Measurements from ENCODE around the gene PHKA1. TPM values are rescaled to one million over a fixed set of nuclear protein-coding genes. Genes with fewer than 3 reads are reported as not detected.
A peak's percentile ranks its signal among the peaks of the same experiment; 100 is the strongest.
"Not testable (repeated sequence)": the region's sequence is repeated elsewhere in the genome, so short reads cannot be mapped to it uniquely, and the experiment has no call there.

The PHKA1 gene
- total RNA-seq, 2 donors from 2014 or later = 6.7 to 10.2 TPM

DNA sequence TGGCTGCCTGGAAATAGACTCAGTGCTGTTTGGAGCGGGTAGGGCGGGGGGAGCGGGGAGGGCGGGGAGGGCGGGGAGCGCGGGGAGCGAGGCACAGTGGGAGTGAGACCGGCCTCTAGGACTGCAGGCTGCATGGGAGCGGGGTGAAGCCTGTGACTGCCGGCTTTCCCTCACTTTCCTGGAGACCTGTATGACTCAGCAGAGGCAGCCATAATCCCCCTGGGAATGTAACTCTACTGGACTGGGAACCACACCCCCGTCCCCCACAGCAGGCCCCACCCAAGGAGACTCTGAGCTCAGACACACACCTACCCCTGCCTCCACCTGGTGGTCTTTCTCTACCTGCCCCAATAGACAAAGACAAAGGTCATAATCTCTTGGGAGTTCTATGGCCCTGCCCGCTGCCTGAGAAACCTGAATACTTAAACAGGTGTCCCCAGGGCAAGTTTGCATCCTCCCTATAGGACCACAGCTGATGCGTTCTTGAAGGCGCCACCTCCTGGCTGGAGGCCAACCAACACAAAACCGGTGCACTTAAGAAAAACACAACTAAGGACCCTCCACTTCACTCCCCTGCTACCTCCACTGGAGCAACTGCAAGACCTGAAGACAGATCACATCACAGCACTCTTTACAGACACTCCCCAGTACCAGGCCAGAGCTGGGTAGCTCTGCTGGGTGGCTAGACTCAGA, 159.5 kb downstream of the PHKA1 start:
- Histone ChIP-seq H3K4me1 (ENCODE audit: control insufficient read depth, insufficient read depth, low read length) (no peaks in the 10 kb centered on the region), H3K27me3 (ENCODE audit: control insufficient read depth, insufficient read depth, low read length, poor library complexity, severe bottlenecking) (no peaks in the 10 kb centered on the region), H3K4me3 (ENCODE audit: low read length) (peak overlapping the region; percentile 55), H3K9ac (ENCODE audit: extremely low read depth, low read length, poor library complexity, severe bottlenecking) (no peak overlapping the region), H3K9me3 (ENCODE audit: control insufficient read depth, low read length) (no peaks in the 10 kb centered on the region), H3K27ac (ENCODE audit: low read depth, low read length) (no peak overlapping the region), H3K36me3 (ENCODE audit: control insufficient read depth, insufficient read depth, low read length) (no peaks in the 10 kb centered on the region)
- Mint-ChIP-seq H3K9me3 (peaks cover 47% of the 10 kb centered on the region), H3K27me3 (ENCODE audit: insufficient read depth) (no peaks in the 10 kb centered on the region), H3K4me1 (peaks cover 7% of the 10 kb centered on the region), H3K27ac (peak overlapping the region; percentile 93), H3K4me3 (peak overlapping the region; percentile 52), H3K36me3 (ENCODE audit: low read depth) (peaks cover 18% of the 10 kb centered on the region)
- peak; percentile 92 for DNase-seq
- WGBS, 2 experiments (ENCODE audit: insufficient coverage in 1 of 2, insufficient read length in 1 of 2) = 11% methylated on average over 8 of the region's 16 CpGs; no CpG with 5 or more reads in 1 of the 2 experiments
- TF ChIP-seq, protein P1, sequence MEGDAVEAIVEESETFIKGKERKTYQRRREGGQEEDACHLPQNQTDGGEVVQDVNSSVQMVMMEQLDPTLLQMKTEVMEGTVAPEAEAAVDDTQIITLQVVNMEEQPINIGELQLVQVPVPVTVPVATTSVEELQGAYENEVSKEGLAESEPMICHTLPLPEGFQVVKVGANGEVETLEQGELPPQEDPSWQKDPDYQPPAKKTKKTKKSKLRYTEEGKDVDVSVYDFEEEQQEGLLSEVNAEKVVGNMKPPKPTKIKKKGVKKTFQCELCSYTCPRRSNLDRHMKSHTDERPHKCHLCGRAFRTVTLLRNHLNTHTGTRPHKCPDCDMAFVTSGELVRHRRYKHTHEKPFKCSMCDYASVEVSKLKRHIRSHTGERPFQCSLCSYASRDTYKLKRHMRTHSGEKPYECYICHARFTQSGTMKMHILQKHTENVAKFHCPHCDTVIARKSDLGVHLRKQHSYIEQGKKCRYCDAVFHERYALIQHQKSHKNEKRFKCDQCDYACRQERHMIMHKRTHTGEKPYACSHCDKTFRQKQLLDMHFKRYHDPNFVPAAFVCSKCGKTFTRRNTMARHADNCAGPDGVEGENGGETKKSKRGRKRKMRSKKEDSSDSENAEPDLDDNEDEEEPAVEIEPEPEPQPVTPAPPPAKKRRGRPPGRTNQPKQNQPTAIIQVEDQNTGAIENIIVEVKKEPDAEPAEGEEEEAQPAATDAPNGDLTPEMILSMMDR (conservative IDR thresholded peaks at IDR 0.05) = peak; percentile 68

DNA sequence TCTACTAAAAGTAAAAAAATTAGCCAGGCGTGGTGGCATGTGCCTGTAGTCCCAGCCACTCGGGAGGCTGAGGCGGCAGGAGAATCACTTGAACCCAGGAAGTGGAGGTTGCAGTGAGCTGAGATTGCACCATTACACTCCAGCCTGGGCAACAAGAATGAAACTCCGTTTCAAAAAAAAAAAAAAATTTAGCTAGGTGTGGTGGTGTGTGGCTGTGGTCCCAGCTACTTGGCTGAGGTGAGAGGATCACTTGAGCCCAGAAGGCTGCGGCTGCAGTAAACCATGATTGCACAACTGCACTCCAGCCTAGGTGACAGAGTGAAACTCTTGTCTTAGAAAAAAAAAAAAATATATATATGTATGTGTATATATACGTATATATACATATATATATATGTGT, 161.7 kb downstream of the PHKA1 start:
- Mint-ChIP-seq H3K36me3 (ENCODE audit: low read depth) (peaks cover 10% of the 10 kb centered on the region), H3K4me1 (peaks cover 11% of the 10 kb centered on the region), H3K9me3 (peaks cover 41% of the 10 kb centered on the region)
- not testable (repeated sequence) for H3K4me3 Mint-ChIP-seq; H3K27ac ChIP-seq (ENCODE audit: low read depth, low read length); H3K4me1 ChIP-seq (ENCODE audit: control insufficient read depth, insufficient read depth, low read length); H3K27me3 ChIP-seq (ENCODE audit: control insufficient read depth, insufficient read depth, low read length, poor library complexity, severe bottlenecking); H3K9me3 ChIP-seq (ENCODE audit: control insufficient read depth, low read length); H3K4me3 ChIP-seq (ENCODE audit: low read length); H3K27me3 Mint-ChIP-seq (ENCODE audit: insufficient read depth); H3K27ac Mint-ChIP-seq; H3K9ac ChIP-seq (ENCODE audit: extremely low read depth, low read length, poor library complexity, severe bottlenecking); H3K36me3 ChIP-seq (ENCODE audit: control insufficient read depth, insufficient read depth, low read length); DNase-seq
- 93 to 96% methylated on average over 3 to 4 of the region's 6 CpGs for WGBS, 2 experiments (ENCODE audit: insufficient coverage in 1 of 2, insufficient read length in 1 of 2)

DNA sequence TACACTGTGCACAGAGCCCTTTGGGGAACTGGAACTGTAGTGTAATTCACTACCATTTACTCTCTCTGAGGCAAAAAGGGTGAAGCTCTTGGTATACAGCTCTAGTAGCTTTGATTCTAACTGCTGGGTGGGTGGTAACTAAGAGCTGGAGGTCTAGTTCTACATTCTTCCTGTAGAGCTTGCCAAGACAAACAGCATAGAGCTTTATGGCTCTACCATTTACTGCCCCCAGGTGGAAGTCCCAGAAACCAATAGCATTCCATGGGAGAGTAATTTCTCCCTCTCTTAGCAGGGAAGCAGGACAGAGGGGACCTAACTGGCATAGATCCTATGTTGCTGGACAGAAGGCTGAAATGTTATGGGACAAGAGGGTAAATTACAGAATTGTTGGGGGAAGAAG, 168.1 kb downstream of the PHKA1 start:
- TF ChIP-seq, protein P1 (conservative IDR thresholded peaks at IDR 0.05) = peak; percentile 45
- H3K4me1 Mint-ChIP-seq = peaks cover 4% of the 10 kb centered on the region
- H3K9me3 Mint-ChIP-seq = peaks cover 61% of the 10 kb centered on the region

More for the DNA sequence above, 168.1 kb downstream of the PHKA1 start:
- DNase-seq = peak; percentile 43
- no peaks in the 10 kb centered on the region for H3K9me3 ChIP-seq (ENCODE audit: control insufficient read depth, low read length)
- Mint-ChIP-seq H3K27me3 (ENCODE audit: insufficient read depth) (no peaks in the 10 kb centered on the region), H3K27ac (no peak overlapping the region), H3K36me3 (ENCODE audit: low read depth) (peaks cover 4% of the 10 kb centered on the region), H3K4me3 (no peak overlapping the region)
- H3K27me3 ChIP-seq (ENCODE audit: control insufficient read depth, insufficient read depth, low read length, poor library complexity, severe bottlenecking) = no peaks in the 10 kb centered on the region
- no peak overlapping the region for H3K9ac ChIP-seq (ENCODE audit: extremely low read depth, low read length, poor library complexity, severe bottlenecking)
- H3K27ac ChIP-seq (ENCODE audit: low read depth, low read length) = no peak overlapping the region
- no peaks in the 10 kb centered on the region for H3K4me1 ChIP-seq (ENCODE audit: control insufficient read depth, insufficient read depth, low read length)
- H3K4me3 ChIP-seq (ENCODE audit: low read length) = no peak overlapping the region
- H3K36me3 ChIP-seq (ENCODE audit: control insufficient read depth, insufficient read depth, low read length) = peaks cover 4% of the 10 kb centered on the region

Data from endodermal cell (in vitro differentiated cells).